Activated T-cell treated with anti-CD3 and anti-CD28 coated beads for 24 hours (primary cell): ENCODE measurements around the gene MOBP.

Source experiments
- DNase-seq: peaks from one replicate; pipeline ENCODE4 v3.0.0-alpha.2; 2020; ENCODE audit warnings: low read depth

Gene MOBP

GRCh38 chr3:39499651-39500273 is 32.3 kb downstream of the MOBP start:
- no peak for DNase-seq

- DNase-seq, result no peak
Observed at GRCh38 chr3:39501059-39501458, 33.6 kb downstream of the MOBP start.

DNA sequence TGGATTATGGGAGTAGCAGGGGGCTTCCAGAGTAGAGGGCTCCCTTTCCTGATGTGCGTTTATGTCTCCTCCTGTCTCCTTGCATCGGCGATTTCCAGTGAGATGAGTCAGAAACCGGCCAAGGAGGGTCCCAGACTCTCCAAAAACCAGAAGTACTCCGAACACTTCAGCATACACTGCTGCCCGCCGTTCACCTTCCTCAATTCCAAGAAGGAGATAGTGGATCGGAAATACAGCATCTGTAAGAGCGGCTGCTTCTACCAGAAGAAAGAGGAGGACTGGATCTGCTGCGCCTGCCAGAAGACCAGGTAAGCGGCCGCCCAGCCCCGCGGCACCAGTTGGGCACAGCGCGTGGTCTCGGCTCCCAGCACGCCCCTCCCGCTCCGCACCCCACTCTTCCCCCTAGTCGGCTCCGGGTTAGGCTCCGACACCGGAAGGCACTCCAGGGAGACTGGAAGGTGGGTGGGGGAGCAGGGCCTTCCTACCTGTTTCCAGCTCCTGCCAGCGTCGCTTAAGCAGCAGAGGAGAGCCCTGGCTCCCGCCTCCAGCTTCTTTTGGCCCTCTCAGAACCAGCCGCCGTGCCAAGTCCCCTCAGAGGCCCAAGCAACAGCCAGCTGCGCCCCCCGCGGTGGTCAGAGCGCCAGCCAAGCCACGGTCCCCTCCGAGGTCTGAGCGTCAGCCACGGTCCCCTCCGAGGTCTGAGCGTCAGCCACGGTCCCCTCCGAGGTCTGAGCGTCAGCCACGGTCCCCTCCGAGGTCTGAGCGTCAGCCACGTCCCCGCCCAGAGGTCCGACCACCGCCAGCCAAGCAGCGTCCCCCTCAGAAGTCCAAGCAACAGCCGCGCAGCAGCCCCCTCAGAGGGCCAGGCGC is 34.7 kb downstream of the MOBP start:
- no peak for DNase-seq

DNA sequence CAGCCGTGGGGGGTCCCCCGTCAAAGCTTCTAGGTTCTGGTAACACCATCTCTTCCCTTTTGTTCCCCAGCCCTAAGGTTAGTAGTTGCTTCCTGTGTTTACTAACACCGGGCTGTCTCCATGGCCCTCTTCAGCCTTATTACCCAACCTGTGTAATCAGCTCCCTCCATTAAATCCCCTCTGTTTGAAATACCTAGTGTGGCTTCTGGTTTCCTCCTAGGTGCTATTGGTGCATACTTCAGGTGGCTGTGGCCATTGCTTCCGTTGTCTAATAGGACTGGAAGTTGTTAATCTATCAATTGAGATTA is 35.3 kb downstream of the MOBP start:
- no peak for DNase-seq

DNA sequence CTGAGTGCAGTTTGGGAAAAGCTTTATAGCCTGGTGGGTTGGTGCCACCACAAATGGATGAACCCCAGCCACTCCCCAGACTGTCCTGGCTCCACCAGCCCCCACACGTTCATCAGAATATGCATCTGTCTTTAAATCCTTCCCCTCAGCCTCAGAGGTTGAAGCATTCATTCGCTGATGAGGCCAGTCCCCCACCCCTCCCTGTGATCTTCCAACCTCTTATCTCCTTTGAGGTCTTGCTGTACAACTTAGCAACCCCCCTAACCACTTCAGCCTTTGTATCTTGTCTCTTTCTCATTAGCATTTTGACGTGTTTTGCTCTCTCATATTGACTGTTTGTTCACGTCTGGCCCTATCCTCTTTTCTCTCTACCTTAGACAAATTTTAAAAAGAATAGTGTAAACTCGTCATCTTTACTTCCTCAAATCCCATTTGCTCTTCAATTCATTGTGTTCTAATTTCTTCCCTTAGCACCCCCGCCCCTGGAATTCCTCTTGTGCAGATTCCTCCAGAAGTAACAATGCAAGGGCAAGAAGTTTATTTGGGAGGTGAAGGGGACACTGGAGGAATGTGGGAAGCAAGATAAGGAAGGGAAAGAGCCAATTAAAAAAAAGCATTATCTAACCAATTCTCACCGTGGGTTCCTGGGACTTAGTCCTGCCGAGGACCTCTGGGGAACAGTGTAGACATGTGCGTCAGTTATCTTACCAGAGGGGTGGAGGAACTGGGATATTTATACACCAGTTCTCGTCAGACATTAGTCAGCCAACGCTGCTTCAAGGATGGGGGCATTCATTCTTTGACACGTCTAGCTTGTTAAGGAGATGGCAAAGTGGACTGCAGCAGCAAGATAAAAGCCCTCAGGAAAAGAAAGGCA is 38.6 kb downstream of the MOBP start:
- DNase-seq, result no peak

DNA sequence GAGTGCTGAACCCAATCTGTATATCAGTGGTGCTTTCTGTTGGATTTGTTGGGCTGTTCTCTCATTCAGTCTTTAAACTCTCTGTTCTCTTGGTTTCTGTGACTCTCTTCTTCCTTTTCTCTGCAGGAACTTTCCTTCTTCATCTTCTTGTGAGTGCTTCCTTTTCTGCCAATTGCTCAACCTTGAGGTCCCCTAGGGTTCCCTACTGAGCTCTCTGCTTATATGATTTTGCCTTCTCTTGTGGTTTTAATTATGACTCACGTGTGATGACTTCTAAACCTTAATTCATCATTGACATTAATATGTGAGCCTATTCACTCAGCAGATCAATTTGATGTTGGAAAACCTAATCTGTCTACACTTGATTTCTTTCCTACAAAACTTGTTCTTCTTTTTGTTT is 39.4 kb downstream of the MOBP start:
- no peak for DNase-seq

DNA sequence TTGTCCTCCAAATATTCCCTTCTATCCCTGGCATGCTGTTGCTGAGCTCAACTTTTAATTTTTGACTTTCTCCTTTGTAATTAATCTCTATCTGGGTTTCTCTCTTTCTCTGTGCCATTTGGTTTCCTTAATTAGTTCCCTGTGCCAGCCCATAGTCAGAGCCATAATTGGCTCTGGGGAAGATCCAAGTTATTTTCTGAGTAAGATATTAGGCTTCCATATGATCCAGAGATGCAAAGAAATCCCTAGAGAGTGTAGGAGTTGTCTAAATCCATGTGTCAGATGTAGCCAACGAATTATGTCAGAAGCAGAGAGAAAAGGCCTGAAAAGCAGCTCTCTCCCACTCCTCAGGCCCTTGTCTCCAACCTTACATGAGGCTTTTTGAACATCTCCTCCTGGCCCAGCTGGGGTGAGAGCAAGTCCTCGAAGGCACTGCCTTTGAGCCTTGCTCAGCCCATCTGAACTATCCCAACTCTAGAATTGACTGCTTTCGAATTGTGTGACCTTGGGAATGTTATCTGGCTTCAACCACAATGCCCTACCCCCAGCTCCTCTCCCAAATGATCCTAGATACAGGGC is 46.4 kb downstream of the MOBP start:
- DNase-seq, result no peak

- DNase-seq, result no peak
Observed at GRCh38 chr3:39515681-39516441, 48.4 kb downstream of the MOBP start.

GRCh38 chr3:39519103-39519502 is 51.6 kb downstream of the MOBP start:
- DNase-seq, result no peak

- DNase-seq, result no peak
Observed at GRCh38 chr3:39519554-39520288, 52.2 kb downstream of the MOBP start.

DNA sequence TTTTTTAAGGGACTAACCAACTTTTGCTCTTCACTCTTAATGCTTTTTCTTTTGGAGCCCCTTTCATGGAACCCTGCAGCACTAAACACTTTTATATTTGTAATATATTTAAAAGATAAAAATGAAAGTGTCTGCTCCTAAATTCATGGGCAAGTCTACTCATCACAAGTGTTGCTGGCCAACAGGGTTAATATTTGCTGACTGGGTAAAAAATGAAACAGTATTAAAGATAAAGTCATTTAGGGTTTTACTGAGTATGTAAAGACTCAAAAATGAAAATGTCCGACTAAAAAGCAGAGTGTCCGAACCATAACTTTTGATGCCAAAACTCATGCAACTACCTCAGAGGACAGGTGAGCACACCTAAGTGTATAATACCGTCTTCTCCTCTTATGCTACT is 54.0 kb downstream of the MOBP start:
- DNase-seq, result no peak

DNA sequence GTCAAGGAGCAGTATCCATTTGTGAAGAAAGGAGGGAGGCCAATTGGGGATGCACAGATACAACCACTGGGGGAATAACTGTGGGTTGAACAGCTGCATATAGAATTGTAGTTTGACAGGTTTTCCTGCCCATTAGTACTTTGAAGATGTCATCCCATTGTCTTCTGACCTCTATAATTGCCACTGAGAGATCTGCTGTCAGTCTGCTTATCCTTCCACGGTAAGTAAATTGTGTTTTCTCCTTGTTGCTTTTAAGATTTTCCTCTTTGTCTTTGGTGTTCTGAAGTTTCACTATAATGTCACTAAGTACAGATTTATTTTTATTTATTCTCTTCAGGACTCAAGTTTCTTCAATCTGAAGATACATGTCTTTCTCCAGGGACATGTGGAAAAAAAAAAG is 56.6 kb downstream of the MOBP start:
- DNase-seq, result no peak

DNA sequence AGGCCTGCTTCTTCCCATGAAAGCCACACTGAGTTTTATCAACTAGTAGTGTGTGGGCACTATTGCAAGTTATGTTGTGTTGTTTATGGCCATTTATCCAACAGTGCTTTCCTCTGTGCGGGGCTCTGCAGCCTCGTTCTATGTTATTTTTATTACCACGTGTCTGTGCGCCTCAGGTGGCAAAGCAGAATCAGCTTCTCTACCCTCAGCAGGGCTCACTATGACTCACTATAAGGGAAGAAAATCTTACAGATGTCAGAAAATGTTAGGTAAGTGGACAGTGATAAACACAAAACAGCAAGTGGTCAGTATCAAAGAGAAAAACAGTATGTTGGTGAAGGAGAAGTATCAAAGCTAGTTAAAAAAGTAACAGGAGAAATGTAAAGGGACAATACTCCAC is 61.4 kb downstream of the MOBP start:
- no peak for DNase-seq

DNA sequence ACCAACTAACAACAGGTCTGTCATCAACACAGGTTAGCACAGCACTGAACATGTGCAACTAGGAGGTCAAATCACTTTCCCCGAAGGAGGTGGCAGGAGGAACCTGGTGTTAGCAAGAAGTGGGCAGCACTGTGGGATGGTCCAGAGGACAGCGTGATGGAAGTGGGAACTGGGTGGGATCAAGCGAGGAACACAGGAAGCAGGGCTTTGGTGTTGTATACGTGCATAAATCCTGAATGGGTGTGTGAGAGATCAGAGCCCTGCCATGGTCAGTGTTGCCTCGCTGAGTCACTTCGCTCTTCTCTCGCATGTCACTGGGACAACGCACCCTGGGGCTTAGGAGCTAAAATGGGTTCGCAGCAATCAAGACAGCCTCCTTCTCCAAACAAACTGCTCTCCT is 62.1 kb downstream of the MOBP start:
- DNase-seq, result no peak

DNA sequence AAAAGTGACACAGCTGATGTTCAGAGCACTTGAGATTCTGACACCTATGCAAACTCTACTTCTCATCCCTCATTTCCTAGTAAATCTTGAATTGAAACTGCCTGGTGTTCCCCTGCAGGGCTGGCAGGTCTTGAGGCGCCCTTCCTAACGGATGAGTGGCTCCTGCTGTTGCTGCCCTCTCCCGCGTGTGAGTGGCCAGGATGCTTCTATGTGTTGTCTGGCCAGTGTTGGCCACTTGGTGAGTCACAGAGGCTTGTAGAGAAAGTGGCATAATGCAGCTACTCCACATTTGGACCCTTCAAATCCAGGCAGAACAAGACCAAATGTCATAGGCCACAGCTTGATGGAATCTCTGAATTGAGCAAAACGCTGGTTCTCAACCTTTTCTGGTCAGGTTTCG is 63.6 kb downstream of the MOBP start:
- DNase-seq, result no peak

GRCh38 chr3:39531665-39532064 is 64.2 kb downstream of the MOBP start:
- DNase-seq, result no peak

- no peak for DNase-seq
Observed at GRCh38 chr3:39532777-39533176, 65.3 kb downstream of the MOBP start.

DNA sequence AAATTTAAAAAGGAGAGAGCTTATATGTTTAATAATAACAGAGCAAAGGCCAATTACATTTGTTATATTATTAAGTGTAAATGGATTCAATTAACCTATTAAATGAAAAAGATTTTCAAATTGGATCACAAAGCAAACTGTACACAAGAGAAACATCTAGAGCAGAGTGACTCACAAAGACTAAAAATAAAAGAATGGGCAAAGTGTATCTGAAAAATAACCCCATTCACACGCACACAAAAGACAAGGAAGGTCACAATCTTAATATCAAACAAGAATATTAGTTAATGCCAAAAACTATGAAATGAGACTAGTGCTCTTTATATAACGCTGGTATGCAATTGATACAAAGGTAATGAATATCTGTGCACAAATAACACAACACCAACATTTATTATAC is 65.7 kb downstream of the MOBP start:
- DNase-seq, result no peak

- no peak for DNase-seq
Observed at GRCh38 chr3:39540162-39540921, 72.9 kb downstream of the MOBP start.

DNA sequence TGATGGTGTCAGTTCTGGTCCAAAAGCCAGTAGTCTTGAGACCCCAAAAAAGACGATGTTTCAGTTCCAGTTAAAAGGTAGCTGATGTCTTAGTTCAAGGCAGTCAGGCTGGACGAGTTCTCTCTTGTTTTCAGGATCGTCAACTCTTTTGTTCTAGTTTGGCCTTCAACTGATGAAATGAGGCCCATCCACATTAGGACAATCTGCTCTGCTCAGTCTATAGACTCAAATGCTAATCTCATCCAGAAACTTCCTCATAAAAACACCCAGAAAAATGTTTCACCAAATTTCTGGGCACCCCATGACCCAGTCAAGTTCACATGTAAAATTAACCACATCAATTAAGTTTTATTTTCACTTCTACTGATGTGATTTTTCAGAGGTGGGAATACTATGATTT is 74.0 kb downstream of the MOBP start:
- DNase-seq, result no peak
